ENCODE measurements around the gene TMEM154.

TMEM154 gene

DNA sequence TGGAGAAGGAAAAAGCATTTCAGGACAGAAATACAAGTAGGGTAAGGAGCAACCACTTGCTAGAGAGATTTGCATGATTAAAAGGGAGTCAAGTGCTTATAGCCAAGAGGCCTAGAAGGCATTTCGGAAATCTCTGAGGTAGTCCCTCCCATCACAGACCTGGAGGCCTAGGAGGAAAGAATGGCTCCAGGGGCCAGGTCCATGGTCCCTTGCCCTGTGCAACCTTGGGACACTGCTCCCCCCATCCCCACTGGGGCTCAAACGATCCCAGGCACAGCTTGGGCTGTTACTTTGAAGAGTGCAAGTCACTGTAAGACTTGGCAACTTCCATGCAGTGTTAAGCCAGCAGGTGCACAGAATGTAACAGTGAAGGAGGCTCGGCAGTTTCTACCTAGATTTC is 92.7 kb downstream of the TMEM154 start:
- DNase-seq = no peak

DNA sequence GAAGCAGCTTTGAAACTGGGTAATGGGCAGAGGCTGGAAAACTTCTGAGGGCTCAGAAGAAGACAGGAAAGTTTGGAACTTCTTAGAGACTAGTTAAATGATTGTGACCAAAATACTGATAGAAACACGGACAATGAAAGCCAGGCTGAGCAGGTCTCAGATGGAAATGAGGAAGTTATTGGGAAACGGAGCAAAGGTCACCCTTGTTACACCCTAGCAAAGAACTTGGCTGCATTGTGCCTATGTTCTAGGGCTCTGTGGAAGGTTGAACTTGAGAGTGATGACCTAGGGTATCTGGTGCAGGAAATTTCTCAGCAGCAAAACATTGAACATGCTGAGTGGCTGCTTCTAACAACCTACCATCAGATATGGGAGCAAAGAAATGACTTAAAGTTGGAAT is 93.1 kb downstream of the TMEM154 start:
- no peak for DNase-seq

DNA sequence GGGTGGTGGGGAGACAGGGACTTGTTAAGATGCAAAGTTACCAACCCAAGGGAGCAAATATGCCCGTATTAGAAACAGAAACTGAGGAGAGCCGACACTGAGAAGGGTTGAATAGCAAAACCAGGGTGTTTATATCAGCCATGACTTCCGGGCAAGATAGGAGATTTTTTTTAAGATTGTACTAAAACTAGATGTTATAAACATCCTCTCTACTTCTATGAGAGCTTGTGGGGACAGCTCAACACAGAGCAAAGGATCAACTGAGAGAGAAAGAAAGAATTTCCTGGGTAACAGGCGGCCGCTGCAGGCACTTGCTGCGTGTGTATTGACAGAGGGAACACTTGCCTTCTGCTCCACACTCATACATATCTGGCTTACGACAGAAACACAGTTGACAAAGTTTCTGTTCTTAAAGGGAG is 94.8 kb downstream of the TMEM154 start:
- DNase-seq = peak; percentile 16

DNA sequence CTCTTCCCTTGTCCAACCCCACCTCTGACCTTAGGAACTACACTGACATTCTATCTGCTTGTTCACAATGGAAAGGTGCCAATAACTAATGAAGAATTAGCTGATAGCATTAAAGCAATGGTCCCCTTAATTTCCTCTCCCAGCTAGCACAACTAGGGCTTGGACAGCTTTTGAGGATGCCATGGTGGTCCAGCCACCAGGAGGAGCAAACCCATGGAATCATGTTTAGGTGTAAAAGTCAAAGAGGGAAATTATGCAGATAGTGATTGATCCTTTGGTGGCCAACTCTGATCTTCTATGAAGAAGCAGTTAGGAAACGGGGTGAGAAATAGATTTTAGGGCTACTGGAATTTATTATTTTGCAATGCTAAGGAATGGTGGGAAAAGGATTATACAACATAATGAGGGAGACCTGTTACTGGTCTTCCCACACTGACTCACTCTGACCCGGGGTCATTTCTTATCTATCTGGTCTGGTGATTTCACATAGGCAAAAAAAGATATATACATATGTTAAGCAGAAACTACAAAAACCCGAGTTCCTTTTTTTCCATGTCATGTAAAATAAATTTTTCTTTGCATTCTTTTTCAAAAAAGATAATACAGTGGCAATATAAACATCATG is 98.1 kb downstream of the TMEM154 start:
- DNase-seq = no peak

GRCh38 chr4:152579916-152580315 is 99.9 kb downstream of the TMEM154 start:
- no peak for DNase-seq

- no peak for DNase-seq
Observed at GRCh38 chr4:152579107-152579764, 100.6 kb downstream of the TMEM154 start.

DNA sequence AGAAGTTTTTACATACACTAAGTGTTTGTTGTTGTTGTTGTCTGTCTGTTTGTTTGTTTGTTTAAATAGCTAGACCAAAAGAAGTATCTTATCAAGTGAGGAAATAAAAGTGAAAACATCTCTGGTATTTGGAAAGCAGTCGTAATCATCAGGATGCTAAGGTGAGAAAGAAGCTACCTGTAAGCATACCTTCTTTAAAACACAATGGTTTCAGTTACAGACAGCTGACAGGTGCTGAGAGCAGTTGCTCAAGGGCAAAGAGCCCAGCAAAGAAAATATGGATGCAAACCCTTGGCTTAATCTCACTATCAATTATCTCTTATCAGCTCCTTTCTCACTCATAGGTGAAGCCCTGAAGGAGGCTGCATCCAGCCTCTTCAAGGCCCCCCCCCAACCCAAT is 101.1 kb downstream of the TMEM154 start:
- DNase-seq = no peak

DNA sequence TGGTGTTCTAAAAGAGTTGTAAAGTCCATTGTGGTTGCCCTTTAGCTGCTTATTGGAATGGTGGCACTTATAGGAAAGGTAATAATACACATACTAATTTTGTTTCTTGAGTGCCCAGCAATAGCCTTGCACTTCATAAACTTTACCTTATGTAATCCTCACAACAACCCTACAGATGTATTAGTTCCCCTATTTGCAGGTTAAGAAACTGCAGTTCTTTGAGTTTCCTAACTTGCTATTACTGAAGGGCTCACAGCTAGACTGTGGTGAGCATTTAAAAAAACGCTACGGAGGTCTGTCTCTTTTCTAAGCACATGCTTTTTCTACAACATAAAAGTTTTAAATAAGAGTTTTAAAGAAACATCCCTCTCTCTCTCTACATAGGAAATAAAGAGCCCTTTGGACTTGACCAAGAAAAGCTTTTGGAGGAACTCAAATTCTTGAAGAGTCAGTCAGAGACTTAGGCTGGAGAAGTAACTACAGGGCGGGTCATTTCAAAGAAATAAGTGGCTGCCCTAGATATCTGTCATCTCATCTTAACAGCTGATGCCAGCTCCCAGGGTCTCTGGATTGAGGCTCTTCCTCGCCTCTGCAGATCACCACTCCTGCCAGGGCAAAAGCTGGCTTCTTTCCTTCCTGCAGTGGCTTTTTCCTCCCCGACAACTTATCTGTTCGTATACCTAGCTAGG is 101.9 kb downstream of the TMEM154 start:
- DNase-seq = no peak

- DNase-seq = no peak
Observed at GRCh38 chr4:152575533-152575932, 104.3 kb downstream of the TMEM154 start.

- no peak for DNase-seq
Observed at GRCh38 chr4:152573861-152574260, 105.9 kb downstream of the TMEM154 start.

- DNase-seq = no peak
Observed at GRCh38 chr4:152572417-152573086, 107.2 kb downstream of the TMEM154 start.

DNA sequence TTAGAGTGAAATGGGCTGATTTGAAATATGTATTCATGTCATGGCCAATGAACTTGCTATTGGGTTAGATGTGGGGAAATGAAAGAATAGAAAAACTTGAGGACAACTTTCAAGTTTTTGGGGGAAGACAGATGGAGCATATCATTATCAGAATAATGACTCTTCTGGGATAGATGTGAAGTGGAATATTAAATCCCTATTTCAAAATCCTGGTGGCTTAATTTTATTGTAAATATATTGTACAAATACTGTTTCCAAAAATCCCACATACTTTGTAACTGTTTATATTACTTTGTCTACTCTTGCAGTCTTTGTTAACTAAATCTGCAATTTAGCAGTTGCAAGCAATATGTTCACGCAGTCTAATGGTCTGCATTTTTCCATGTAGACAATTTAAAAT is 108.0 kb downstream of the TMEM154 start:
- DNase-seq = no peak

GRCh38 chr4:152571296-152571695 is 108.5 kb downstream of the TMEM154 start:
- no peak for DNase-seq

Data from activated CD4-positive, alpha-beta T cell treated with anti-CD3 and anti-CD28 coated beads, Interleukin-2, Interleukin-6, amounts not matched to agents 100 ng/mL and 50 ng/mL, durations not matched to agents 16 hours and 8 hours (primary cell).